Ovary (tissue), 9 donors: ENCODE results near the gene SEZ6L2. TPM values are rescaled to one million over a fixed set of nuclear protein-coding genes. Genes with fewer than 3 reads are reported as not detected.

Source experiments
- DNase-seq, 5 donors: peaks; one replicate each; pipeline ENCODE4 v3.0.0-alpha.2; 2019 to 2020
- H3K27ac ChIP-seq, 2 donors: fragments of 200-600 bp; one replicate each; pipeline versions ENCODE4 v1.5.1 to v1.8.0; 2019 to 2022
- H3K27me3 ChIP-seq: fragments of 200-600 bp; one replicate; pipeline ENCODE4 v1.8.0; 2022
- H3K36me3 ChIP-seq: fragments of 200-600 bp; sonication (generic); one replicate; pipeline ENCODE4 v1.5.1; 2019
- H3K4me1 ChIP-seq: one replicate; pipeline ENCODE4 v1.8.1; 2013; ENCODE audit warnings: mild to moderate bottlenecking, moderate library complexity; ENCODE audit not compliant: insufficient read depth
- H3K4me3 ChIP-seq: fragments of 200-600 bp; sonication (generic); one replicate; pipeline ENCODE4 v1.5.1; 2017
- H3K9me3 ChIP-seq, 2 donors: fragments of 200-600 bp in 1 of 2; sonication (generic) in 1 of 2; one replicate each; pipeline versions ENCODE4 v1.5.1 to v1.8.1; 2013 to 2019; ENCODE audit warnings: mild to moderate bottlenecking in 1 of 2, moderate library complexity in 1 of 2
- CTCF ChIP-seq, 3 donors: fragments of 450-650 bp in 2 of 3; fragments of 200-600 bp in 1 of 3; IDR thresholded peaks; one replicate each; pipeline versions ENCODE4 v1.5.1 to v1.8.0; 2016 to 2022; ENCODE audit warnings: antibody characterized with exemption in 3 of 3, mild to moderate bottlenecking in 1 of 3
- EP300 ChIP-seq: sonication (generic); formaldehyde crosslinking; IDR thresholded peaks from one replicate; pipeline ENCODE4 v1.6.1; 2017; ENCODE audit warnings: antibody characterized with exemption
- POLR2A ChIP-seq: fragments of 450-650 bp; IDR thresholded peaks from one replicate; pipeline ENCODE4 v1.6.1; 2017; ENCODE audit warnings: antibody characterized with exemption, mild to moderate bottlenecking, moderate library complexity
- WGBS, 3 donors: extraction: QIAGEN DNeasy Blood & Tissue Kit in 1 of 3; methylation state at CpG; one replicate each; pipeline versions ENCODE4 v1.1.5 to v1.1.7; 2013 to 2017; 5-methylcytosine and 5-hydroxymethylcytosine counted together
- intact Hi-C, 4 donors: fragments of 100-400 bp; cut with DNase I; formaldehyde crosslinking; loops; one replicate each; pipeline versions ENCODE4 v1.11.0 to v1.15.1; 2022 to 2023
- polyA plus RNA-seq, 2 donors: library from polyadenylated mRNA; stranded (reverse); fragments of 200-250 nt in 1 of 2; fragments of 350-450 nt in 1 of 2; fragmentation: Illumina TruSeq in 1 of 2; extraction: RNeasy Lipid Tissue Mini Kit (QIAGEN cat#74804) in 1 of 2; gene quantifications; one replicate each; pipeline ENCODE4 v1.2.3, GENCODE V29; 2013 to 2014
- total RNA-seq, 7 donors: library from RNA; depleted of rRNA in 2 of 7; stranded (reverse); fragments of >200 nt in 2 of 7; fragmentation: NEBNext Ultra II Directional in 3 of 7; extraction: Animal tissue kit (Norgen Biotek cat#: 25700) in 3 of 7; gene quantifications; one replicate each; pipeline versions ENCODE4 v1.1.0 to v1.2.4, GENCODE V29; 2016 to 2023
- donor health status: DM: no; HTN: no; CAD: no; lungs with moderate emphysema.
- donor health status: DM: no; HTN: no; CAD: no.
- donor health status: Bipolar disorder and iron deficiency.
- donor health status: DM: yes; HTN: yes; CAD: no.
- donor health status: DM: no; HTN: no; CAD: no.
- donor health status: DM: yes; HTN: yes; CAD: no.

SEZ6L2 gene
- total and polyA plus RNA-seq, 9 donors: 0.73 to 13.3 (median 3.1) TPM

- peak overlapping the region; percentile 77 for H3K4me3 ChIP-seq
- no peaks in the 10 kb centered on the region for H3K9me3 ChIP-seq
- H3K36me3 ChIP-seq: no peaks in the 10 kb centered on the region
- WGBS, 3 donors: 1 to 2% (median 2%) methylated on average over 27 of the region's 27 CpGs
- H3K4me1 ChIP-seq: peaks cover 4% of the 10 kb centered on the region
- DNase-seq: no peak
- intact Hi-C loops: loop anchor here in 1 of 4 donors (10.0 kb wide), 1 partner anchor 142 kb away; no protein-coding TSS in a partner anchor
- no peaks in the 10 kb centered on the region for H3K27me3 ChIP-seq
- peak overlapping the region; percentile 89 to 93 for H3K27ac ChIP-seq
- TF ChIP-seq POLR2A: no peak
- no peak for TF ChIP-seq CTCF (IDR thresholded peaks at IDR 0.05)
- no peak for TF ChIP-seq EP300
Observed at GRCh38 chr16:29862383-29862883, 36.9 kb downstream of the SEZ6L2 start.

DNA sequence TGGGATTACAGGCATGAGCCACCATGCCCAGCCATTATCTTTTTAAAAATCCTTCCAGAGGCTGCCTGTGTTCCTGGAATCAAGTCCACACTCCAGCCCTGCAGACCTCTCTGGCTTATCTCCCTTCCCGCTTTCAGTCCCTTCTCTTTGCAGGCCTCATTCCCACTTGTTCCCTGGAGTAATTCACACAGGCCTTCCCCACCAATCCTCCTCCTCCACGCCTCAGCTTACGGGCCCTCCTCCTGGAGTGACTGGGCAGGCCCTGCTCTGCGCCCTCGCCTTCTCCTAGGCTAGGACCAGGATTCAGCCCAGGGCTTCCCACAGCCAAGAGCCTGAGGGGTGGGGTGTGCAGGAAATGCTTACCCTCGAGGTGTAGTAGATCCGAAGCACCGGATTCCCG is 39.1 kb downstream of the SEZ6L2 start:
- WGBS, 3 donors: 88 to 92% (median 89%) methylated on average over 9 of the region's 9 CpGs
- intact Hi-C loops: loop anchor here in 1 of 4 donors (10.0 kb wide), 1 partner anchor 145 kb away; no protein-coding TSS in a partner anchor
- no peak overlapping the region for H3K27ac ChIP-seq

GRCh38 chr16:29858974-29859373 is 40.4 kb downstream of the SEZ6L2 start:
- no peaks in the 10 kb centered on the region for H3K27me3 ChIP-seq
- peaks cover 4% of the 10 kb centered on the region for H3K4me1 ChIP-seq
- 86 to 91% (median 88%) methylated on average over 19 of the region's 19 CpGs for WGBS, 3 donors
- no peak overlapping the region for H3K27ac ChIP-seq
- no peaks in the 10 kb centered on the region for H3K36me3 ChIP-seq
- no peaks in the 10 kb centered on the region for H3K9me3 ChIP-seq
- DNase-seq: no peak
- no peak overlapping the region for H3K4me3 ChIP-seq
- TF ChIP-seq CTCF (IDR thresholded peaks at IDR 0.05) (no peak), EP300 (no peak), POLR2A (no peak)
- intact Hi-C loops: no loop called here

More for the DNA sequence above, 39.1 kb downstream of the SEZ6L2 start:
- TF ChIP-seq CTCF (IDR thresholded peaks at IDR 0.05) (no peak), POLR2A (no peak), EP300 (no peak)
- no peaks in the 10 kb centered on the region for H3K27me3 ChIP-seq
- no peak for DNase-seq
- H3K9me3 ChIP-seq: no peaks in the 10 kb centered on the region
- H3K4me3 ChIP-seq: no peak overlapping the region
- no peaks in the 10 kb centered on the region for H3K36me3 ChIP-seq
- H3K4me1 ChIP-seq: peaks cover 4% of the 10 kb centered on the region

DNA sequence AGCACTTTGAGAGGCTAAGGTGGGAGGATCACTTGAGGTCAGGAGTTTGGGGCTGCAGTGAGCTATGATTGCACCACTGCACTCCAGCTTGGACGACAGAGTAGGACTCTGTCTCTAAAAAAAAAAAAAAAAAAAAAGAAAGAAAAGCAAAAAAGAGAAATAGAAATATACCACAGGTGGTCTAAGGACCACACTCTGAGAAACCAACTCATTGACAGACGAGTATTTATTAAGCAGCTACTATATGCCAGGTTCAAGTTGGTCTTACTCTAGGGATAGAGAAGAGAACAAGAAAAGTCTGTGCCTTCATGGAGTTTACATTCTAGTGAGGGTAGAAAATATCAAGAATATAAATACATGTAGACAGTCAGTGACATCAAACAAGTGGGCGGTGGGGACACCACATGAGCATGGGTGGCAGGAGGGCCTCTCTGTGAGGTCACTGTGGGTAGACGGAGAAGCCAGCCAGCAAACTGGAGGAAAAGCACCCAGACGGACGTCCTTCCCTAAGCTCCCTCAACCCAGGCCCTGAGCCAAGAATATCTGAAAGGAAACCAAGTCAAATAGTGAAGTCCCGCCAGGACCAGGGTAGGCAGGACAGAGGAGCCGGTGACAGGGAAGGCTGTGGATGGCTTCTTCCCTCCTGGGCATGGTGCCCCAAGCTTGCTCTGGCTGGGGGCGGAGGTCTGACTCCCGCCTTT is 41.1 kb downstream of the SEZ6L2 start:
- Histone ChIP-seq H3K9me3 (no peaks in the 10 kb centered on the region), H3K27me3 (no peaks in the 10 kb centered on the region), H3K4me1 (peaks cover 4% of the 10 kb centered on the region), H3K27ac (no peak overlapping the region), H3K4me3 (no peak overlapping the region), H3K36me3 (no peaks in the 10 kb centered on the region)
- no peak for DNase-seq
- intact Hi-C loops: no loop called here
- TF ChIP-seq EP300 (no peak), POLR2A (no peak), CTCF (IDR thresholded peaks at IDR 0.05) (no peak)
- 65 to 74% (median 73%) methylated on average over 10 of the region's 10 CpGs for WGBS, 3 donors
